Vagina (tissue), 2 donors: ENCODE results near the gene GATAD2B.

Source experiments
- CTCF ChIP-seq, 3 experiments: fragments of 450-650 bp in 2 of 3; fragments of 200-600 bp in 1 of 3; sonication (generic) in 1 of 3; IDR thresholded peaks; one replicate each; pipeline ENCODE4 v1.5.1; 2017 to 2019; ENCODE audit warnings: antibody characterized with exemption in 3 of 3, mild to moderate bottlenecking in 2 of 3, moderate library complexity in 2 of 3
- POLR2A ChIP-seq, 2 donors: fragments of 450-650 bp; IDR thresholded peaks; one replicate each; pipeline ENCODE4 v1.6.1; 2017; ENCODE audit warnings: antibody characterized with exemption in 2 of 2, mild to moderate bottlenecking in 2 of 2, moderate library complexity in 2 of 2
- POLR2AphosphoS5 ChIP-seq, 2 donors: sonication (generic); formaldehyde crosslinking; IDR thresholded peaks; one replicate each; pipeline ENCODE4 v1.9.0; 2017; ENCODE audit warnings: antibody characterized with exemption in 2 of 2, mild to moderate bottlenecking in 2 of 2, low read depth in 1 of 2; ENCODE audit not compliant: insufficient read depth in 1 of 2

- TF ChIP-seq CTCF (IDR thresholded peaks at IDR 0.05) (no peak), POLR2A (IDR thresholded peaks at IDR 0.05) (no peak), POLR2AphosphoS5 (IDR thresholded peaks at IDR 0.05; ENCODE audit: insufficient read depth in 1 of 2, low read depth in 1 of 2) (no peak)
Observed at GRCh38 chr1:153960206-153960605, 37.4 kb upstream of the GATAD2B start.
